ENCODE data around the gene FAT4. TPM values are rescaled to one million over a fixed set of nuclear protein-coding genes. Genes with fewer than 3 reads are reported as not detected.

The FAT4 gene
- total RNA-seq, 1 donor from 2014 or later, result 26.0 TPM

GRCh38 chr4:125276811-125277210 lies 37.9 kb upstream of the FAT4 start:
- DNase-seq (ENCODE audit: low read depth, low spot score), result no peak
- Mint-ChIP-seq H3K4me3 (no peak overlapping the region), H3K36me3 (ENCODE audit: low read depth) (no peaks in the 10 kb centered on the region), H3K27ac (ENCODE audit: unreplicated experiment) (no peak overlapping the region), H3K9me3 (no peaks in the 10 kb centered on the region), H3K27me3 (ENCODE audit: low read depth) (no peaks in the 10 kb centered on the region), H3K4me1 (no peaks in the 10 kb centered on the region)
- TF ChIP-seq CTCF (conservative IDR thresholded peaks at IDR 0.05), result no peak

DNA sequence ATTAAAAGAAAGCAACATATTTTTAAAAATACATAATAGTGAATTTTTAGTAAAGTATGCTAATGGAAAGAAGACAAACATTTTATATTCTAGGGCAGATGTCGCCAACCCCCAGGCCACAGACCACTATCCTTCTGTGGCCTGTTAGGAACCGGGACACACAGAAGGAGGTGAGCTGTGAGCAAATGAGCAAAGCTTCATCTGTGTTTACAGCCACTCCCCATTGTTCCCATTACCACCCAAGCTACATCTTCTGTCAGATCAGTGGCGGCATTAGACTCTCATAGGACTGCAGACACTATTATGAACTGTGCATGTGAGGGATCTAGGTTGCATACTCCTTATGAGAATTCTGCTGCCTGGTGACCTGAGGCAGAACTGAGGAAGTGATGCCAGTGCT lies 37.0 kb upstream of the FAT4 start:
- Mint-ChIP-seq H3K36me3 (ENCODE audit: low read depth) (no peaks in the 10 kb centered on the region), H3K27ac (ENCODE audit: unreplicated experiment) (no peak overlapping the region), H3K9me3 (no peaks in the 10 kb centered on the region), H3K27me3 (ENCODE audit: low read depth) (no peaks in the 10 kb centered on the region), H3K4me1 (no peaks in the 10 kb centered on the region), H3K4me3 (no peak overlapping the region)
- DNase-seq (ENCODE audit: low read depth, low spot score), result no peak
- TF ChIP-seq CTCF (conservative IDR thresholded peaks at IDR 0.05), result no peak

DNA sequence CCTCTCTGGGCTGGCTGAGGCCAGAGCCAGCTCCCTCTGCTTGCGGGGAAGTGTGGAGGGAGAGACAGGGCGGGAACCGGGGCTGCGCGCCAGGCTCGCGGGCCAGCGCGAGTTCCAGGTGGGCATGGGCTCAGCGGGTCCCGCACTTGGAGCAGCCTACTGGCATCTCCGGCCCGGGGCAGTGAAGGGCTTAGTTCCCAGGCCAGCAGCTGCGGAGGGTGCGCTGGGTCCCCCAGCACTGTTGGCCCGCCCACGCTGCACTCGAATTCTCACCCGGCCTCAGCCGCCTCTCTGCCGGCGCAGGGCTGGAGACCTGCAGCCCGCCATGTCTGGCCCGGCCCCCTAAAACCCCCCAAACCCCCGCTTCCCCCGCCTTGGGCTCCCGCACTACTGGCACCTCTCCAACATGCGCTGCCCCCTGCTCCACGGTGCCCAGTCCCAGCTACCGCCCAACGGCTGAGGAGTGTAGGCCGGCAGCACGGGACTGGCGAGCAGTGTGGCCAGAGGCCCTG lies 33.8 kb upstream of the FAT4 start:
- Mint-ChIP-seq H3K27ac (ENCODE audit: unreplicated experiment) (no peak overlapping the region), H3K4me1 (peaks cover 5% of the 10 kb centered on the region), H3K4me3 (no peak overlapping the region), H3K36me3 (ENCODE audit: low read depth) (no peaks in the 10 kb centered on the region), H3K27me3 (ENCODE audit: low read depth) (no peaks in the 10 kb centered on the region), H3K9me3 (no peaks in the 10 kb centered on the region)
- TF ChIP-seq CTCF (conservative IDR thresholded peaks at IDR 0.05), result no peak
- no peak for DNase-seq (ENCODE audit: low read depth, low spot score)

GRCh38 chr4:125283707-125284279 lies 31.0 kb upstream of the FAT4 start:
- no peaks in the 10 kb centered on the region for H3K27me3 Mint-ChIP-seq (ENCODE audit: low read depth)
- DNase-seq (ENCODE audit: low read depth, low spot score), result no peak
- H3K4me1 Mint-ChIP-seq, result peaks cover 5% of the 10 kb centered on the region
- no peak overlapping the region for H3K4me3 Mint-ChIP-seq
- TF ChIP-seq CTCF (conservative IDR thresholded peaks at IDR 0.05), result peak; percentile 84
- H3K36me3 Mint-ChIP-seq (ENCODE audit: low read depth), result no peaks in the 10 kb centered on the region
- H3K27ac Mint-ChIP-seq (ENCODE audit: unreplicated experiment), result no peak overlapping the region
- no peaks in the 10 kb centered on the region for H3K9me3 Mint-ChIP-seq

- no peak overlapping the region for H3K4me3 Mint-ChIP-seq
- H3K4me1 Mint-ChIP-seq, result no peaks in the 10 kb centered on the region
- no peaks in the 10 kb centered on the region for H3K27me3 Mint-ChIP-seq (ENCODE audit: low read depth)
- no peak for DNase-seq (ENCODE audit: low read depth, low spot score)
- peaks cover 5% of the 10 kb centered on the region for H3K9me3 Mint-ChIP-seq
- TF ChIP-seq CTCF (conservative IDR thresholded peaks at IDR 0.05), result no peak
- no peaks in the 10 kb centered on the region for H3K36me3 Mint-ChIP-seq (ENCODE audit: low read depth)
- no peak overlapping the region for H3K27ac Mint-ChIP-seq (ENCODE audit: unreplicated experiment)
These were observed 17.6 kb upstream of the FAT4 start for GRCh38 chr4:125297116-125297515.

All from neural crest cell (in vitro differentiated cells).